ENCODE results near the gene PPM1F. TPM values are rescaled to one million over a fixed set of nuclear protein-coding genes. Genes with fewer than 3 reads are reported as not detected.

Gene PPM1F
- total and polyA plus RNA-seq, 4 donors, result 1.8 to 15.5 (median 8.9) TPM

- WGBS, result 96% methylated on average over 18 of the region's 18 CpGs
- H3K4me1 ChIP-seq (ENCODE audit: control insufficient read depth in 4 of 4, insufficient read depth in 4 of 4, low read length in 3 of 4), result no peaks in the 10 kb centered on the region
- no peak for TF ChIP-seq RAD21 (IDR thresholded peaks at IDR 0.05)
- no peak for TF ChIP-seq GABPA (IDR thresholded peaks at IDR 0.05 in 1 of 2, conservative IDR thresholded peaks at IDR 0.05 in 1 of 2)
- TF ChIP-seq YY1 (IDR thresholded peaks at IDR 0.05), result no peak
- no peak for TF ChIP-seq REST (IDR thresholded peaks at IDR 0.05)
- no peak for TF ChIP-seq FOXA1 (IDR thresholded peaks at IDR 0.05)
- TF ChIP-seq MAX (IDR thresholded peaks at IDR 0.05), result no peak
- TF ChIP-seq ZBTB33 (IDR thresholded peaks at IDR 0.05), result no peak
- no peak for TF ChIP-seq JUND (IDR thresholded peaks at IDR 0.05)
- TF ChIP-seq TAF1 (conservative IDR thresholded peaks at IDR 0.05), result no peak
- TF ChIP-seq NR2F2 (IDR thresholded peaks at IDR 0.05), result no peak
- TF ChIP-seq EGR1 (IDR thresholded peaks at IDR 0.05; ENCODE audit: low read depth in 2 of 2), result no peak
- H3K36me3 ChIP-seq (ENCODE audit: control insufficient read depth in 4 of 4, insufficient read depth in 3 of 4, low read depth in 1 of 4, low read length in 3 of 4), result peaks cover 18 to 81% (median 64%) of the 10 kb centered on the region in 4 donors
- H3K9me3 ChIP-seq (ENCODE audit: control insufficient read depth in 4 of 4, low read length in 3 of 4), result no peaks in the 10 kb centered on the region
- H3K9ac ChIP-seq (ENCODE audit: low read depth in 1 of 2, low read length in 2 of 2), result no peak overlapping the region
- no peaks in the 10 kb centered on the region for H3K27me3 ChIP-seq (ENCODE audit: control insufficient read depth in 4 of 4, insufficient read depth in 4 of 4, low read length in 3 of 4)
- no peak for DNase-seq (ENCODE audit: low spot score)
- H3K27ac ChIP-seq (ENCODE audit: low read depth in 1 of 2, low read length in 2 of 2), result no peak overlapping the region
- H3K4me3 ChIP-seq (ENCODE audit: low read depth in 1 of 3, low read length in 3 of 3), result no peak overlapping the region
Observed at GRCh38 chr22:21970800-21971617, 18.4 kb upstream of the PPM1F start.

- Histone ChIP-seq H3K4me1 (ENCODE audit: control insufficient read depth in 4 of 4, insufficient read depth in 4 of 4, low read length in 3 of 4) (no peaks in the 10 kb centered on the region), H3K9me3 (ENCODE audit: control insufficient read depth in 4 of 4, low read length in 3 of 4) (no peaks in the 10 kb centered on the region), H3K27me3 (ENCODE audit: control insufficient read depth in 4 of 4, insufficient read depth in 4 of 4, low read length in 3 of 4) (no peaks in the 10 kb centered on the region), H3K9ac (ENCODE audit: low read depth in 1 of 2, low read length in 2 of 2) (no peak overlapping the region), H3K27ac (ENCODE audit: low read depth in 1 of 2, low read length in 2 of 2) (no peak overlapping the region), H3K36me3 (ENCODE audit: control insufficient read depth in 4 of 4, insufficient read depth in 3 of 4, low read depth in 1 of 4, low read length in 3 of 4) (peaks cover 19 to 84% (median 67%) of the 10 kb centered on the region in 4 donors), H3K4me3 (ENCODE audit: low read depth in 1 of 3, low read length in 3 of 3) (no peak overlapping the region)
- WGBS, result 95% methylated on average over 19 of the region's 19 CpGs
- no peak for DNase-seq (ENCODE audit: low spot score)
- TF ChIP-seq FOXA2 (IDR thresholded peaks at IDR 0.05) (no peak), REST (IDR thresholded peaks at IDR 0.05) (no peak), NR2F2 (IDR thresholded peaks at IDR 0.05) (no peak), RAD21 (IDR thresholded peaks at IDR 0.05) (no peak), YY1 (IDR thresholded peaks at IDR 0.05) (no peak), ZBTB33 (IDR thresholded peaks at IDR 0.05) (no peak), RXRA (IDR thresholded peaks at IDR 0.05) (no peak), ATF3 (IDR thresholded peaks at IDR 0.05) (no peak), MAX (IDR thresholded peaks at IDR 0.05) (no peak), GABPA (IDR thresholded peaks at IDR 0.05 in 1 of 2, conservative IDR thresholded peaks at IDR 0.05 in 1 of 2) (no peak), EGR1 (IDR thresholded peaks at IDR 0.05; ENCODE audit: low read depth in 2 of 2) (no peak), TAF1 (conservative IDR thresholded peaks at IDR 0.05) (no peak), HNF4G (IDR thresholded peaks at IDR 0.05) (no peak)
Observed at GRCh38 chr22:21970037-21970799, 17.6 kb upstream of the PPM1F start.

Data from liver (tissue), 9 donors.